ENCODE measurements around the gene TANK.

GRCh38 chr2:161146996-161147395 is 13.2 kb upstream of the TANK start:
- no peak for TF ChIP-seq CTCF (IDR thresholded peaks at IDR 0.05)
- no peak for TF ChIP-seq POLR2A (IDR thresholded peaks at IDR 0.05)

Data from Peyer's patch (tissue), 4 donors.